GM06990 (cell line): ENCODE data around the gene ACRBP.

Experiments
- DNase-seq: peaks from one replicate; pipeline ENCODE4 v3.0.0-alpha.2; 2011; ENCODE audit not compliant: insufficient read length; ENCODE audit errors: extremely low read depth
- H3K27me3 ChIP-seq: replicated peaks from 2 replicates; pipeline ENCODE4 v1.6.0; 2011; ENCODE audit warnings: low read length; ENCODE audit not compliant: control insufficient read depth, insufficient read depth
- H3K36me3 ChIP-seq: 2 replicates; pipeline ENCODE4 v1.5.1; 2011; ENCODE audit warnings: low read length; ENCODE audit not compliant: control insufficient read depth, insufficient read depth
- H3K4me3 ChIP-seq: replicated peaks from 2 replicates; pipeline ENCODE4 v1.5.1; 2011; ENCODE audit warnings: low read depth, mild to moderate bottlenecking, control low read depth, low read length
- CTCF ChIP-seq: IDR thresholded peaks from 2 replicates; pipeline ENCODE4 v1.5.1; 2011; ENCODE audit warnings: low read length, control low read depth, mild to moderate bottlenecking, inconsistent platforms; ENCODE audit not compliant: insufficient read depth, poor library complexity, severe bottlenecking

Gene ACRBP

GRCh38 chr12:6647083-6647604 lies at the start of gene ACRBP:
Gene ACRBP, minus strand, starts transcription at chr12:6647432. Its CDS starts 66 bp downstream, at chr12:6647366.
- no peak for TF ChIP-seq CTCF
- H3K36me3 ChIP-seq, result peaks cover 7% of the 10 kb centered on the region
- DNase-seq, result peak; percentile 81
- no peaks in the 10 kb centered on the region for H3K27me3 ChIP-seq
- H3K4me3 ChIP-seq, result peak within 1 kb of the TSS; percentile 54

- H3K27me3 ChIP-seq, result no peaks in the 10 kb centered on the region
- no peak for TF ChIP-seq CTCF
- no peaks in the 10 kb centered on the region for H3K36me3 ChIP-seq
- H3K4me3 ChIP-seq, result no peak overlapping the region
- no peak for DNase-seq
Observed at GRCh38 chr12:6695313-6696045, 48.2 kb upstream of the ACRBP start.

- Histone ChIP-seq H3K27me3 (no peaks in the 10 kb centered on the region), H3K4me3 (no peak overlapping the region), H3K36me3 (no peaks in the 10 kb centered on the region)
- TF ChIP-seq CTCF, result no peak
- no peak for DNase-seq
Observed at GRCh38 chr12:6694701-6695100, 47.5 kb upstream of the ACRBP start.

GRCh38 chr12:6693832-6694355 lies 46.7 kb upstream of the ACRBP start:
- Histone ChIP-seq H3K4me3 (no peak overlapping the region), H3K27me3 (no peaks in the 10 kb centered on the region)
- no peak for TF ChIP-seq CTCF

GRCh38 chr12:6692888-6693287 lies 45.7 kb upstream of the ACRBP start:
- Histone ChIP-seq H3K27me3 (no peaks in the 10 kb centered on the region), H3K4me3 (no peak overlapping the region), H3K36me3 (no peaks in the 10 kb centered on the region)
- no peak for TF ChIP-seq CTCF
- DNase-seq, result no peak

More at GRCh38 chr12:6693832-6694355, 46.7 kb upstream of the ACRBP start:
- no peaks in the 10 kb centered on the region for H3K36me3 ChIP-seq
- no peak for DNase-seq
